Measurements from ENCODE around the gene PTPN4.

GRCh38 chr2:119794237-119794636 lies 34.5 kb downstream of the PTPN4 start:
- TF ChIP-seq CTCF (IDR thresholded peaks at IDR 0.05) (no peak), POLR2A (IDR thresholded peaks at IDR 0.05) (no peak), POLR2AphosphoS5 (IDR thresholded peaks at IDR 0.05) (no peak)
